ENCODE results near the gene DOK7.

DNA sequence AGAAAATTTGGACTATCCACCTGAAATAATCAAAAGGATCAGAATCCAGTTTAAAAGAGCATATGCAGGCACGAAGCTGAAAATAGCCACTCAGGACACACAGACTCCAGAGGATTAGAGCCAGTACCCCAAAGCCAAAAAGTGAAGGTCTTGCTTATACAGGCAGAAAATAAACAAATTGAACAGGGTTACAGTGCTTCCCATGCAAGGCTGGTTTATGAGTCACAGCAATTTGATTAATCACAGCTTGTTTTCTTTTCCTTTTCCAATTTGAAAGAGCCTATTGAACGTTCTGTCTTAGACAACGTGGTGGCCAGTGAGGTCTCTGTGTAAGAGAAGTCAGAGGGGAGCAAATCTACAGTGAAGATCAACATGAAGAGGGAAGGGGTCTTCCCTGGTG, 11.2 kb upstream of the DOK7 start:
- TF ChIP-seq, protein P1, sequence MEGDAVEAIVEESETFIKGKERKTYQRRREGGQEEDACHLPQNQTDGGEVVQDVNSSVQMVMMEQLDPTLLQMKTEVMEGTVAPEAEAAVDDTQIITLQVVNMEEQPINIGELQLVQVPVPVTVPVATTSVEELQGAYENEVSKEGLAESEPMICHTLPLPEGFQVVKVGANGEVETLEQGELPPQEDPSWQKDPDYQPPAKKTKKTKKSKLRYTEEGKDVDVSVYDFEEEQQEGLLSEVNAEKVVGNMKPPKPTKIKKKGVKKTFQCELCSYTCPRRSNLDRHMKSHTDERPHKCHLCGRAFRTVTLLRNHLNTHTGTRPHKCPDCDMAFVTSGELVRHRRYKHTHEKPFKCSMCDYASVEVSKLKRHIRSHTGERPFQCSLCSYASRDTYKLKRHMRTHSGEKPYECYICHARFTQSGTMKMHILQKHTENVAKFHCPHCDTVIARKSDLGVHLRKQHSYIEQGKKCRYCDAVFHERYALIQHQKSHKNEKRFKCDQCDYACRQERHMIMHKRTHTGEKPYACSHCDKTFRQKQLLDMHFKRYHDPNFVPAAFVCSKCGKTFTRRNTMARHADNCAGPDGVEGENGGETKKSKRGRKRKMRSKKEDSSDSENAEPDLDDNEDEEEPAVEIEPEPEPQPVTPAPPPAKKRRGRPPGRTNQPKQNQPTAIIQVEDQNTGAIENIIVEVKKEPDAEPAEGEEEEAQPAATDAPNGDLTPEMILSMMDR (IDR thresholded peaks at IDR 0.05; ENCODE audit: extremely low read depth in 1 of 2, insufficient read depth in 1 of 2, low read depth in 1 of 2, low read length in 2 of 2), result no peak
- no peak for TF ChIP-seq EZH2 (IDR thresholded peaks at IDR 0.05; ENCODE audit: borderline replicate concordance, low read depth, low read length, severe bottlenecking)
- TF ChIP-seq, protein P2, sequence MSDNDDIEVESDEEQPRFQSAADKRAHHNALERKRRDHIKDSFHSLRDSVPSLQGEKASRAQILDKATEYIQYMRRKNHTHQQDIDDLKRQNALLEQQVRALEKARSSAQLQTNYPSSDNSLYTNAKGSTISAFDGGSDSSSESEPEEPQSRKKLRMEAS (IDR thresholded peaks at IDR 0.05; ENCODE audit: insufficient read depth, insufficient read length), result no peak

All from endothelial cell of umbilical vein (primary cell).